NCI-H446 (cell line): ENCODE measurements around the gene PRSS21.
A peak's percentile ranks its signal among the peaks of the same experiment; 100 is the strongest.

Experiments
- DNase-seq, 2 experiments: peaks; one replicate each; lab custom pipeline; 2025; lab: John Stamatoyannopoulos, UW

The PRSS21 gene

GRCh38 chr16:2843526-2843925 lies 26.5 kb downstream of the PRSS21 start:
- DNase-seq: no peak

- DNase-seq: no peak
Measured at GRCh38 chr16:2845116-2845515, 28.1 kb downstream of the PRSS21 start.

- no peak for DNase-seq
Measured at GRCh38 chr16:2846511-2847310, 29.7 kb downstream of the PRSS21 start.

DNA sequence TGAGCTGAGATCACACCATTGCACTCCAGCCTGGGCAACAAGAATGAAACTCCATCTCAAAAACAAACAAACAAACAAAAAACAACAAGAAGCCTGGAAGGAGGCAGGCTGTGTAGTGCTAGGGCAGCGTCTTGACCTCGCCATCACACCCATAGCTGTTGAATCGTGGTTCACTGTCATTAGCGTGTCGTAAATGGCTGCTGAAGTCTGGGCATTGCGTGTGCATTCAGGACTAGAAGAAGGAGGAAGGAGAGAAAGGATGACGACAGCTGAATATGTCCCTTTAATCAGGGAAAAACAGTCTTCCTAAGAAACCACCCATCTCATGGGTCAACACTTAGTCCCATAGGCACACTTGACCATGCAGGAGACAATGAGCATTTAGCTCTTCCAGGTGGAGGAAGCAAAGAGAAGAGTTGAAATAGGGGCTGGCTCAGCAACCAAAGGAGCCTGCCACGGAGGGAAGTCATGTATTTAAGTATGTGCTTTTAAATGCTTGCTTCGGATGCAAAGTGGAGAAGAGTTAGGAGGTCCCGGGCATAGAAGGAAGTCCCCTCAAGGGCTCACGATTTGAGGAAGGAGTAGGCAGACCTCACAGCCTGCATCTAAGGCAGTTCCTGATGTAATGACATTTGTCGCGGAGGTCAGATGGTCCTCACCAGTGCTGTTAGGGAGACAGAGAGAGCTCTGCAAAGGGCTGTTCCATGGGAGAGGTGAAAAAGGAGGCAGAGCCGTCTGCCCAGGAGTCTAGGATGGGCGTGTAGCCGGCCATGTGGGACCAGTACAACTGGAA lies 32.1 kb downstream of the PRSS21 start:
- no peak for DNase-seq

DNA sequence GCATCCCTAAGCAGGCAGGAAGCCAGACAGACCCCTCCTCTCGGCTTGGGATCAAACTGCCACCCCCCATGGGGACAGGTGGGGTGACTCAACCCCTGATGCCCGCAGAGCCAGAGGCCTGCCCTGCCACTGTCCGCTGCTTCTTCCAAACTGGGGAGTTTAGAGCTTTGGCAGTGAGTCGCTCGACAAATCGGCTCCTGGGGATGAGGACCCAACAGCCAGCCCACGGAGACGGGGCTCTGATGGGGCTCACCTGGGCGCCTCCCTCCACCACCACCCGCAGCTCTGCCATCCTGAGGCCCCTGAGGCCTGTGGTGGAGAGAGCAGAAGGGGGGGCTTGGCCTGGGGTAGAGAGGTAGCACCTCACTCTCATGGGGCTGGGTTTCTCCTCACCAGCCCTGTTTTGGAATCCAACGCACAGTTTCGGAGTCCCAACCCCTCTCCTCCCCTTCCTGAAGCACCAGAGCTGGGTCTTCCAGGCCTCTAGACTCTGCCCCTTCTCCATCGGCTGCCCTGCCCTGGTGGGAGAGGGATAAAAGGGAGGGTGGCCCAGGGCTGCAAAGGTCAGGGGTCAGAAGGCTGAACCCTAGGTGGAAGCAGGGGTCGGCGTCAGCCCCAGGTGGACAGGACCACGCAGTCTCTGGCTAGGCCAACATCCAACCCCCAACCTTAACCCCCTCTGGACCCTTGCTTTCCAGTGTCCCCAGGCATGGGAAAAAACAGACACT lies 35.1 kb downstream of the PRSS21 start:
- DNase-seq: no peak

DNA sequence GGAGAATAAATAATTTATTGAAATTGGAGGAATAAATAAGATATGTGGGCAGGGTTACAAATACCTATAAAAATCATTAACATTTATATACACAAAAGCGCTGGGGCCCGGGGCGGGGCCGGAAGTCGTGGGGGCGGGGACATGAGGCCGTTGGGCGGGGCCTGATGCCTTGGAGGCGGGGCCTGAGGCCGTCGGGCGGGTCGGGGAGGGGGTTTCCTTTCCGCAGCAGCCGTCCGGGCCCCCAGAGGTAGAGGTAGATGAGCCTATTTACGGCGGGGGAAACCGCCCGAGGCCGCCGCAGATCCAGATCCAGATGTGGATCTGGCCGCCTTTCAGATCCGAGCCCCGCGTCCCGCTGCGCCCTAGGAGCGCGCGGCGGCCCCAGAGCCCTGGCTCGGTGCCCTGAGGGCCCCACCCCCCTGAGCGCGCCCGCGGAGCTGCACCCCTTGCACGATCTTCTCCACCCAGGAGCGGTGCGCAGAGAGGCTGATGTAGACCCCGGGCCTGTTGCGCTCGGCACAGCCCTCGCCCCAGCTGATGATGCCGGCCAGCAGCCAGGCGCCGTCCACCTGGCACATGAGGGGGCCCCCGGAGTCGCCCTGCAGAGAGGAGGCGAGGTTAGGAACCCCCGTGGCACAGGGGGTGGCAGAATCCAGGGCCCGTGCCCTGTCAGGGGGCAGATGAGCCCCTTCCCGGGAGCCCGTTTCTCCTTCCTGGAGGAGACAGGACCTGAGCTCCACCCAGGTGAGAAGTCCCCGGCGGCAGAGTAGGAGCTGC lies 35.9 kb downstream of the PRSS21 start:
- DNase-seq: no peak

- no peak for DNase-seq
Measured at GRCh38 chr16:2853531-2854073, 36.6 kb downstream of the PRSS21 start.

DNA sequence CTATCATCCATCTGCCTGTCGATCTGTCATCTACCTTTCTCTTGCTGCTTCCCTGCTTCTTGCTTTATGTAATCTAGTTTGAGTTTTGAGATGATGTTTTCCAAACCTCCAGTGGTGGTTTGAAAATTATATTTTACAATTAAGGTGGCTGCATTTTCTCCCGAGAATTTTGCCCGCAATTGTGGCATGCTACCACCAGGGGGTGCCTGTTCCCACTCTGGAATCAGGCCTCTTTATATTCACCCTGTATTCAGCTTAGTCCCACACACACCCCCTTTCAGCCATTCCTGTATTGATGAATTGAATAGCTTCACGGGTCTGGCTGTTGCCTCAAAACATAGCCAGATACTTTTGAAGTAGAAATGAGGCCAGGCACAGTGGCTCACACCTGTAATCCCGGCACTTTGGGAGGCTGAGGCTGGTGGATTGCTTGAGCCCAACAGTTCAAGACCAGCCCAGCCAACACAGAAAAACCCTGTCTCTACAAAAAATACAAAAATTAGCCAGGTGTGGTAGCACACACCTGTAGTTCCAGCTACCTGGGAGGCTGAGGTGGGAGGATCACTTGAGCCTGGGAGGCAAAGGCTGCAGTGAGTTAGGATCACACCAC lies 37.8 kb downstream of the PRSS21 start:
- no peak for DNase-seq

DNA sequence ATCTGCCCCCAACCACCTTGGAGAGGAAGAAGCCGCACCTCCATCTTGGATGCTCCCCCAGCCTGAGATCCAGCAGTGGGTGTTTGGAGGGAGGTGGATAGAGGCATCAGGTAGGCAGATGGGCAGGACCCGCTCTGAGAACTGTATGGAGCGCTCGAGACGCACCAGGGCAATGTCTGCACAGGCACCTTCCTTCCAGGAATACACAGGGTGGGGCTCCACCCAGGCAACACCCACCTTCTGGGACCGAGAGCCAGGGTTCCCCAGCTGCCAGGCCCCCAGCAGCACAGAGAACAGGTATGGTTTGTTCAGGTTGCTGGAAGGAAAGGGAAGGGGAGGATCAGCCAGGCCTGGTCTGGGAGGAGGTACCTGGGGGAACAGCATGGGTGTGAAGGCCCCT lies 38.5 kb downstream of the PRSS21 start:
- no peak for DNase-seq

GRCh38 chr16:2856061-2856670 lies 39.1 kb downstream of the PRSS21 start:
- no peak for DNase-seq

- no peak for DNase-seq
Measured at GRCh38 chr16:2856686-2857450, 39.8 kb downstream of the PRSS21 start.

DNA sequence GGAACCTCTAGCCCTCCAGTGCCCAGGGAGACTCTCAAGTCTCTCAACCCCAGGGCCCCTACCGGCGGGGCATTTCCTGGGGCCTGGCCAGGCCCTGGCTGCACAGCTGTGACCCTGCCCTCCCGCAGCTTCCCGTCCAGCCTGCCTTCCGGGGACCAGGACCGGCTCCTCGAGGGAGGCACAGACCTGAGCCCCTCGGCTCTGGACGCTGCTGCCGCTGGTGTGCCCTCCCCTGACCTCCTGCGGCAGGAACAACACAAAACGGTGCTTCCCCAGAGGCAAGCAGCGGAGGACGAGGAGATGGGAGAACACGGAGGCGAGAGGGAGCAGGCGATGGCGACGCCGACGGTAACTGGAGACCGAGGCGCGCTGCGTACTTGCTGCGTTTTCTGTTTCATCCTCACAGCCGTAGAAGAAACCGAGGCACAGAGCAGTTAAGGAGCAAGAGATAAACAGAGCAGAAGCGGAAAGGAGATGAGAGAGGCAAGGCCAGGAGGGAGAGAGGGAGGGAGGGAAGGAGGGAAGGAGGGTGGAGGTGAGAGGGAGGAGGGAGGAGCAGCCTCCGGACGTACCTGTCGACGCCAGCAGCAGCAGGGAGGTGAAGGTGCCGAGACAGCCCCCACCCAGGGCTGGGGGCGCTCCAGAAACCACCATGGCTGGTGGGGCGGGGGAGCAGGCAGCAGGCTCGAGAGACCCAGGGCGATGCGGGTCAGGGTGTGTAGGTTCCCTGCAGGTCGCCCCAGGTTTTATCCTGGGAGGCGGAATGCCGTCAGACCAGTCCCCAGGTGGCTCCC lies 40.6 kb downstream of the PRSS21 start, which contains the start of gene PRSS22:
Gene PRSS22 (minus strand): TSS at position 720 of the 794 bp plus-strand sequence. CDS start 66 bp downstream, at position 654.
- DNase-seq: no peak

DNA sequence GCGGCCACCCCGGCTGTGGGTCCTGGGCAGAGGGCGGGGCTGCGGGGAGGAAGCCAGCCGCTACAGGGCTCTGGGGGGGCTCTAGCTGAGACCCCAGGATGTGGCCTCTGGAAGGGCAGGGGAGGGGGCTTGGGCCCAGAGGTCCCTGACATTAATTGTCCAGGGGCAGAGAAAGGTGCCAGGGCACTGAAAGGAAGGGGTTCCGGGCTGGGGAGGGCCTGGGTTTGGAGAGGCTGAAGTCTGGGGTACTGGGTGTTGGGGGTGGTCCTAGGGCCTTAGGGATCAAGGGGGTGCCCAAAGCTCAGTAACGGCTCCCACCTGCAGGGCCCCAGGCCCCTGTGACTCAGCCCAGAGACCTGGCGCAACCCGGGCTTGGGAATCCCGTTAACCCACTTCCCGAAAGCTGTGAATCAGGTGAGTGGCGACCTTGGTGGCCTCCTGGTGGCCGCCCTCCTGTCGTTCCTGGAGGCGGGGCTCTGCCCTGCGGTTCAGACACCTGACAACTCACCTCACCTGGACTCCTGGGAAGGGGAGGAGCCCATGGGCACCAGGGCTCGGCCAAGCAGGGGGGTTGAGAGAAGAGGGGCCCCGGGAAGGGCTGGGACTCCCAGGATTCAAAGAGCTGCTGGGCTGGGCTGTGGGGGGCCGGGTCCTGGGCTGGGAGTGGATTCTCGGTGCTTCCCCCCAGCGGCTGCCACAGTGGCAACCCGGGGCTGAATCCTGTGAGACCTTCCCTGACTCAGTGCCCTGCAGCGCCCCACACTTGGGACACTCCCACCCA lies 41.4 kb downstream of the PRSS21 start:
- no peak for DNase-seq

GRCh38 chr16:2859686-2860265 lies 42.7 kb downstream of the PRSS21 start:
- no peak for DNase-seq

GRCh38 chr16:2860826-2861567 lies 44.0 kb downstream of the PRSS21 start:
- DNase-seq: peak in 1 of 2 experiments; percentile 14

DNA sequence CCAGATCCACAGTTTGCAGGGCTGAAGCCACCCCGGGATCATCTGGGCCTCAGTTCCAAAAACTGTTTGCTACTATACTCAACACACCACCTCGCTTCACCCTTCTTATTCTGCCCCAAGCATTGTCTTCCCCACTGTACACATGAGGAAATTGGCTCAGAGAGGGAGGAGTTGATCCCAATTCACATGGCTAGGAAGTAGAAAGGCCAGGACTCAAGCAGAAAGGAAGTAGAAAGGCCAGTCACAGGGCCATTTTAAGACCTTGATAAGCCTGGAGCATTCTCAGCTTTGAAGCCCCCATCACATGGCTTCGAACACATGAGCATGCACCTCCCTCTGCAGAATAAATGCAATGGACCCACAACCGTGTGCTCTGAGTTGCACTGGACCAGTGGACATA lies 48.6 kb downstream of the PRSS21 start:
- no peak for DNase-seq

DNA sequence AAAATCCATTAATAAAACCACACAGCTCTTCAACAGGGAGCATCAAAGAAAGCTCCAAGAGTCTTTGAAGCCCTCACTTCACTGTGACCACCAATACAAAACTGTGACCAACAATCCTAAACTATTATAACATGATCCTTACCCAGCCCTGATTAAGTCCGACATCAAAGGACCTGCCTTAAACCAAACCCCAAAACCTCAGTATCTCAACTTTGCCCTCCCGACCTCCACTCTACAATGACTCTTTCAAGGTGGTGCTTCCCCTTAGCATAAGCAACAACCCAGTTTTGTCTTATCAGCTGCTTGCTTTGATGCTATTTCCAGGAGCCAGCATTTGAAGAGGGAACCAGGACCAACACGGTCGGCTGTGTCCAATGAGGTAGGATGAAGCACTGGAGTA lies 49.4 kb downstream of the PRSS21 start:
- DNase-seq: no peak
